Measurements from ENCODE around the gene NPC1. TPM values are rescaled to one million over a fixed set of nuclear protein-coding genes. Genes with fewer than 3 reads are reported as not detected.

NPC1 gene
- total RNA-seq, 1 experiment from 2014 or later: 29.5 TPM

- Mint-ChIP-seq H3K27me3 (ENCODE audit: insufficient read depth, unreplicated experiment) (no peaks in the 10 kb centered on the region), H3K9me3 (ENCODE audit: unreplicated experiment) (no peaks in the 10 kb centered on the region), H3K4me3 (ENCODE audit: unreplicated experiment) (no peak overlapping the region), H3K4me1 (ENCODE audit: low read depth, unreplicated experiment) (no peaks in the 10 kb centered on the region), H3K36me3 (ENCODE audit: insufficient read depth, unreplicated experiment) (peaks cover 45% of the 10 kb centered on the region), H3K27ac (ENCODE audit: unreplicated experiment) (no peak overlapping the region)
- TF ChIP-seq CTCF (IDR thresholded peaks at IDR 0.05; ENCODE audit: insufficient read depth in 1 of 2, low read depth in 1 of 2, low read length in 1 of 2, severe bottlenecking in 1 of 2, unreplicated experiment in 1 of 2): no peak
- intact Hi-C loops (cut with micrococcal nuclease; ENCODE audit: unreplicated experiment): no loop called here
- no peak for DNase-seq
- no peaks in the 10 kb centered on the region for H3K36me3 ChIP-seq (ENCODE audit: control insufficient read depth, insufficient read depth, low read length)
- H3K9me3 ChIP-seq: no peaks in the 10 kb centered on the region
- no TSS peak for BruUV-seq (replicated peaks)
- POLR2A ChIA-PET: no interaction called here
- H3K4me1 ChIP-seq: peaks cover 15% of the 10 kb centered on the region
- no peaks in the 10 kb centered on the region for H3K27me3 ChIP-seq (replicated peaks; ENCODE audit: control insufficient read depth, insufficient read depth, low read length)
- H3K4me3 ChIP-seq (ENCODE audit: low read depth, low read length): no peak overlapping the region
- CTCF ChIA-PET: no interaction called here
These were observed 18.6 kb downstream of the NPC1 start for GRCh38 chr18:23567671-23568070.

- H3K9me3 ChIP-seq: no peaks in the 10 kb centered on the region
- TF ChIP-seq CTCF (IDR thresholded peaks at IDR 0.05; ENCODE audit: insufficient read depth in 1 of 2, low read depth in 1 of 2, low read length in 1 of 2, severe bottlenecking in 1 of 2, unreplicated experiment in 1 of 2): no peak
- Mint-ChIP-seq H3K4me3 (ENCODE audit: unreplicated experiment) (no peak overlapping the region), H3K9me3 (ENCODE audit: unreplicated experiment) (no peaks in the 10 kb centered on the region), H3K27ac (ENCODE audit: unreplicated experiment) (no peak overlapping the region), H3K27me3 (ENCODE audit: insufficient read depth, unreplicated experiment) (no peaks in the 10 kb centered on the region), H3K4me1 (ENCODE audit: low read depth, unreplicated experiment) (no peaks in the 10 kb centered on the region), H3K36me3 (ENCODE audit: insufficient read depth, unreplicated experiment) (peaks cover 46% of the 10 kb centered on the region)
- ChIA-PET POLR2A (no interaction called here), CTCF (no interaction called here)
- intact Hi-C loops (cut with micrococcal nuclease; ENCODE audit: unreplicated experiment): no loop called here
- no peak for DNase-seq
- H3K4me3 ChIP-seq (ENCODE audit: low read depth, low read length): no peak overlapping the region
- H3K36me3 ChIP-seq (ENCODE audit: control insufficient read depth, insufficient read depth, low read length): no peaks in the 10 kb centered on the region
- peaks cover 15% of the 10 kb centered on the region for H3K4me1 ChIP-seq
- H3K27me3 ChIP-seq (replicated peaks; ENCODE audit: control insufficient read depth, insufficient read depth, low read length): no peaks in the 10 kb centered on the region
- no TSS peak for BruUV-seq (replicated peaks)
These were observed 20.3 kb downstream of the NPC1 start for GRCh38 chr18:23565916-23566547.

GRCh38 chr18:23563377-23564043, 22.8 kb downstream of the NPC1 start:
- Mint-ChIP-seq H3K36me3 (ENCODE audit: insufficient read depth, unreplicated experiment) (peaks cover 41% of the 10 kb centered on the region), H3K27ac (ENCODE audit: unreplicated experiment) (no peak overlapping the region), H3K9me3 (ENCODE audit: unreplicated experiment) (no peaks in the 10 kb centered on the region), H3K4me1 (ENCODE audit: low read depth, unreplicated experiment) (no peaks in the 10 kb centered on the region), H3K27me3 (ENCODE audit: insufficient read depth, unreplicated experiment) (no peaks in the 10 kb centered on the region), H3K4me3 (ENCODE audit: unreplicated experiment) (no peak overlapping the region)
- POLR2A ChIA-PET: no interaction called here
- Histone ChIP-seq H3K4me3 (ENCODE audit: low read depth, low read length) (no peak overlapping the region), H3K27me3 (replicated peaks; ENCODE audit: control insufficient read depth, insufficient read depth, low read length) (no peaks in the 10 kb centered on the region), H3K36me3 (ENCODE audit: control insufficient read depth, insufficient read depth, low read length) (peaks cover 1% of the 10 kb centered on the region), H3K9me3 (no peaks in the 10 kb centered on the region), H3K4me1 (no peaks in the 10 kb centered on the region)
- no TSS peak for BruUV-seq (replicated peaks)
- CTCF ChIA-PET: no interaction called here
- TF ChIP-seq CTCF (IDR thresholded peaks at IDR 0.05; ENCODE audit: insufficient read depth in 1 of 2, low read depth in 1 of 2, low read length in 1 of 2, severe bottlenecking in 1 of 2, unreplicated experiment in 1 of 2): no peak
- no peak for DNase-seq
- intact Hi-C loops (cut with micrococcal nuclease; ENCODE audit: unreplicated experiment): no loop called here
